Smooth muscle cell of the brain vasculature (primary cell): Measurements from ENCODE around the gene CETN1.
A peak's percentile ranks its signal among the peaks of the same experiment; 100 is the strongest.

ENCODE experiments used
- DNase-seq: peaks from one replicate; pipeline ENCODE4 v3.0.0-alpha.2; 2012; ENCODE audit warnings: low read depth, low spot score

The CETN1 gene

DNA sequence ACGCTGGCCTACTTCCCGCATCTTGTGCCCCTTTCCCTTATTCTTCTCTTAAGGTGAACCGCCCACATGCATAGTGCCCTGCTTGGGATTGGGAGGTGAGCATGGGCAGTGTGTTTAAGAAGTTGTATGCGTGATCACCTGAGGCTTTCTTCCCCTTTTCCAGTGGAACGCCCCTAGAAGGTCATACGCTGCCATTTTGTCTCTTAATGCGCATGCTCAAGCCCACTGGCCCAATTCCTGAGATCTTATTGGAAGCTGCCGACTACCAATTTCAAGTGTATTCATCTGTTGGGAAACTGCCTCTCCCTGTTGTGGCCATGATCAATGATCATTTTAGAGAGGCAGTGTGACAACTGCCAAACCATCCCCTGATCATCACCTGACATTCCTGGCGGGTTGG is 3.3 kb upstream of the CETN1 start:
- no peak for DNase-seq

DNA sequence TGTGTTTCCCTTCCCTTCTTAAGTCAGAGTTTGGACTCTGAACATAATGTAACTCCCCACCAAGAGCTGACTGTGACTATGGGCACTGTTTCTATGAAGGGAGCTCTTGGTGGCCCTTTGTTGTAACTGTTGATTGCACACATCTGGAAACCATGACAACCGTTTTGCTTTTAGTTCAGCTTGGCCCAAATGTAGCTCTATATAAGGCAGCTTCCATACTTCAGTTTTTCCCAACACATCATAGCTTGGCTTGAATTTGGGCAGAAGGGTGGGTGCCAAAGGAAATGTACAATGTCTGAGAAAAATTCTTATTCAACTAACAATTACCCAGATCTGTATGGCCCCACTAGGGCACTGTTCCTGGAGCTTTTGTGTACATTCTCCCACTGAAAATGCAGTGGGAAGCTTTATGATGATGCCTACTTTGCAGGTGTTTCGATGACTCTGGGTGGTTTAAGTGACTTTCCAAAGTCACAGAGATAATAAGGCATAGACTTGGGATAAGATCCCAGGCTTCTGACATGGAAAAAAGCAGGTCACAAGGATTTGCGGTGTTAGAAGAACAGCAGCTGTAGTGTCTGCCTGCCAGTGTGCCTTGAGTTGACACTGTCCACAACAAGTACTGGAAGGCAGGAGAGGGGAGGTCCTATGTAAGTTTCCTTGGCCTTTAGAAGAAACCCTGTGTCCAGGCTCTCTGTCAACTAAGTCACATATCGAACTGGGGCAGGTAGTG is 2.4 kb upstream of the CETN1 start:
- no peak for DNase-seq

GRCh38 chr18:579238-579637 is 942 bp upstream of the CETN1 start:
- DNase-seq = no peak

DNA sequence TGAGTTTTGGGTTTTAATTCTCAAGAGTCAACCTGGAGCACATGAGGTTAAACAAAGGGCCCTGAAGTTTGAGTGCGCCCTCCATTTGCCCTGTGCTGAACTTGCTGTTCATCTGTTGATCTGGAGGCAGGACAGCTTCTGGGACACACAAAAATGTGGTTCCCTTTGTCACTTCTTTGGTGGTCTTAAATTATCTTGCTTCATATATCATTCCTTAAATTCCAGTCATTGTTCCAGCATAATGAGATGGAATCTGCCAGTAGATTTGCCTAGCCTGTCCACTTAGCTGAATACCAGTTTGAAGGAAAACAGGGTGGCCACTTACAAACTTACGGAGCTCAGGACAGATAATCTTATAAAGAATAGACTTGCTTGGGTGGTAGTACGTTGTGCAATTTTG is 916 bp downstream of the CETN1 start:
- DNase-seq = no peak

DNA sequence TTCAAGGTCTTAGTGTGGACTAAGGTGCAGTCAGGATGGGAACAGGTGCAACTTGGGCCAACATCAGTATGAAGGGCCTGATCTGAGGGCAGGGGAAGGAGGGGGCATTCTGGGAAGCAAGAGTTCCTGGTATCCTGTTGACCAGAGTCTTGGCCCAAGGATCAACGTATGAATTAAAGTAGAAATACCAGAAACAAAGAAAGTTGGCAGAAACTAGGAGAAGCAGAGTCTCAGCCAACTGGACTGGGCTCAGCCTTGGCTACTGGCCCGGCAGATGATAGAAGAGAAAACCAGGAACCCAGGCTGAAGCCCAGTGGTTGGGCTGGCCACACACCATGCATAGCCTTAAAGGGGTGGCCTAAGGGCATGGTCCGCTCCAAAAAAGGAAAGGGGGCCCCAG is 2.3 kb downstream of the CETN1 start:
- DNase-seq = no peak

DNA sequence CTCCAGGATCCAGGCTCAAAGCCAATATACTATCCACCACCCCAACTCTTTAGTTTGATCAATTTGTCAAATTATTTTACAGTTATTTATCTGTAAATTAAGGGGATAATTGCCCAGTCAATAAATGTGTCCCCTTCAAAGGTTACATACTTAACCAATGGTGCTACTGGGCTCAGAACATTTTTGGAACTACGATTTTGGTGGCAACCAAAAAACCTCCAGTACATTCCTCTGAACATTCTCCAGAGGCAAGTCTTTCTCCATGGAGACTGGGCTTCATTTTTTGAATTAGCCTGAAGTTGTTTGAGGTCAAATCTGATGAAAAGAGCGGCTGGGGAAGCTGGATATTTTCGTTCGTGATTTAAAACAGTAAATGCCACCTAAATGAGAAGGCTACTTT is 14.9 kb downstream of the CETN1 start:
- no peak for DNase-seq

DNA sequence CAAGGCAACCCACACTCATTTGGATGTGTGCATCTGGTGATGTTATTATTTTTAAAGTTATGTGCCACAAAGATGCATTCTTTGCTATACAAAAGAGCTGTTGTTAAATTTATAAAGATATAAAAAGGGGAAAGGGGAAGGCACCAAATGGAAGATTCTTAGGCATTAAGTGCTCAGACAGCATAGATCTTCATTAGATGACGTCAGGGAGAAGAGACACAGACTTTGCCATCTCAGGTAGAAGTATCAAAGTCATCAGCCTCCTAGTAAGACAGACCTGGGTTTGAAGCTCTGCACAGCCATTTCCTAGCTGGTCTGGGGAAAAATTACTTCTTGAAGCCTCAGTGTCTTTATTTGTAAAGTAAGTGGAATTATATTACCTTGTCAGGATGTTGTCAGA is 15.4 kb downstream of the CETN1 start:
- no peak for DNase-seq

DNA sequence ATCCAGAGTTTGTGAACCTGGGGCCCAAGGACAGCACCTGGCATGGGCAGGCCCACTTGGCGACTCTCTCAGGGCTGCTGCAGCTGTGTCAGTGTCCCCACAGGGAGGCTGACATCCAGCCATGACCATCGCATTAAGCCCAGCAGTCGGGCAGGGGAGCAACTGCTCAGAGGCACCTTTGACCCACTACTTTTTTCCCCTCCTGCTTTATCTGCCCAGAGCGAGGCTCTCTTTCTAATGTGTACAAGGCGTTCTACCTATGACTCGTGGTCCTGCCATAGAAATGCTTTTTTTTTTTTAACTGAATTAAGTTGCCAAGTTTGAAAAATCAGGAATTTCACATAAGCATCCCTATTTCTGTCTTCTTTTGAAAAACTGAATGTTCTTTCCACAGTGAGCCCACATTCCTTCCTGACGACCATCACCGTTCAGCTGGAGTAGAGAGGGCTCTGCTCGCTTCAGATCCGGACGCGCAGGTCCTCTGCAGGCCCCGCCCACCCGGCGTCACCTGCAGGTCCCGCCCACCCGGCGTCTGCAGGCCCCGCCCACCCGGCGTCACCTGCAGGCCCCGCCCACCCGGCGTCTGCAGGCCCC is 16.2 kb downstream of the CETN1 start:
- no peak for DNase-seq

DNA sequence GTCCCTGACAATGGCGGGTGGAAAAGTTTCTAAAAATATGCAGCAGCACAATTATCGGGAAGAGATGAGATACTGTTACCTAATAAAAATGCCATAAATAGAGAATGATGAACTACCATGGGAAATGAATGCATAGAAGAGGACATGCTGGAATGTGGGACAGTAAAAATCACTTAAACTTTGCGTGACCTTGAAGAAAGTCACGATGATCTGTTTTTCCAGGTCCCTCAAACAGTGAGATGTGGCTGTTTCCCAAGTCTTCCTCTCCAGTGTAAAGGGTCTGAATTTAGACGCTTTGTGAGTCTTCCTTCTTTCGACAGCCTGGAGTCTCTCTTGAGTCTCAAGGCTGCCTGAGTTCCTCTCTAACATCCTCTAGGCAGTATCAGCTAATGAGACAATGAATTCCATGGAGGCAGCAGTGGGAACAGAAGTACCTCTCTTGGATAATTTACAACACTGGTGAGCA is 18.0 kb downstream of the CETN1 start:
- no peak for DNase-seq

DNA sequence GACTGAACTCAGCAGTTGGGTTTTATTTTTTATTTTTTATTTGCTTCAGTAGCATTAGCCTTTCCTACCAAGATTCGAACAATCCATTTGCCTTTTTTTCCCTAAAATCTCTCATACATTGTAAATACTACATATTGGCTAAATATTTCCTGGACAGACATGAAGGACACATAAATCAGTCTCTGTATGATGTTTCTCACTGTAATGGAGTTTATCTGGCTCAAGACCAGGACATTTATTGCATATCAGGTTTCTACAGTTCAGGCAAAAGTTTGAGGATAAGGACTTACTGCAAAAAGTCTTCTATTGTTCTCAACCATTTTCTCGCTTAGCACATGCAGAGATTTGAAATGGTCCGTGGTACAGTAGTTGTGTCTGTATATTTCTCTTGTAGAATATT is 19.9 kb downstream of the CETN1 start:
- DNase-seq = no peak

DNA sequence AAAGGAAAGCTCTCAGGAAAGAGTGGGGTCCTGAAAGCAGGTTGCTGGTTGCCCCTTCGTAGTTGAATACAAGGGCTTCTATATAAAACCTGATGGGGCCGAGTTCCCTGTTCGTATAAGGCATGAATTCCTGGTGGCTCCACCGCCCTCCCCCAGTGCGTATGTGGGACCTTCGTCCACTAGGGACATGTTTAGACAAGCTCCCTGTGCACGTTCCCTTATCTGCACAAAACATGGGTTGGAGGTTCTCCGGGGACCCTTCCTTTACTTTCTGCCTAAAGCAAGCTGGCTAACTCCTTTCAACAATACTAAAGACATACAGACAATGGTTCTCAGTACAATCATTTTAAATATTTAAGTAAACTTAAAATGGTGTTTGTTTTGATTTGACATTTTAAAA is 24.6 kb downstream of the CETN1 start:
- no peak for DNase-seq

DNA sequence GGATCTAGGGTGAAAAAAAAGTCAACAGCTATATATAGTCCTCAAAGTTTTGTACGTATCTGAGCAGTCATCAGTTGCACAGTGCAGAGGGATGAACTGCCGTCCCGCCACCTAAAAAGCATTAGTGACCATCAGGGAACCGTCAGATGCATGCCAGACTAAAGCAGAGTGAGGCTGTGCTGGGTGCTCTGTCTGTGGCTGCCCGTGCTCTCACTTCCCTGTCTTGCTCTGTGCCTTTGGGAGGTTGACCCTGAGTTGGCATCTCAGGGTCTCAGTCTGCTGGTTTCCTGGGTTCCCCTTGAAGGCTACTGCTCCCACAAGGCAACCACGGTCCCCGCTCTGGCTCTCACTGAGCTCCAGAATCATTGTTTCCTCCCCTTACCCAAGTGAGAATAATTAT is 27.8 kb downstream of the CETN1 start:
- DNase-seq = no peak

DNA sequence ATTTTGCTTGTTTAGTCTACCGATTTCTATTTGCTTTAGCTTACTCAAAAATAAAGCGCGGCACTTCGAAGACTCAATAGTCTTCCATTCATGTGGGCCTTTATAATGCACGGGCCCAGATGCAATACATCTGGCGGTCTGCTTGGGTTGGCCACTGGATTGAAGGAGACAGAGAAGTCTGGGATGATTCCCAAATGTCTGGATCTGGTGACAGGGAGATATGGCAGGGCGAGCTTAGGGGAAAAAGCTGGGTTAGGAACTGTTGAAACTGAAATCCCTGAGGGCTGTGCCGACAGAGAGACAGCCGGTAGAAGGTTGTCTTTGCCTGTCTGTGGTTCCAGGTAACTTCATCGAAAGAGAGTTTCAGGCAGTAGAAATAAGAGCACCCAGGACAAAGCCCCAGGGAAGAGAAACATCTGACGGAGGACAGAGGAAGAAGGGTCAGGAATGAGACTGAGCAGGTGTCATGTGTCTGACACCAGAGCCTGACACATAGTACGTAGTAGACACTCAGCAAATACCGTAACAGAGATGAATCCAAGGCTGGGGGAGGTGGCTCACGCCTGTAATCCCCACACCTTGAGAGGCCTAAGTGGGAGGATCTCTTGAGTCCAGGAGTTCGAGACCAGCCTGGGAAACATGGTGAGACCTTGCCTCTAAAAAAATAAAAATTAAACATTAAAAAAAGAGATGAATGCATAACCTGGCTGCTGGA is 30.2 kb downstream of the CETN1 start:
- no peak for DNase-seq

DNA sequence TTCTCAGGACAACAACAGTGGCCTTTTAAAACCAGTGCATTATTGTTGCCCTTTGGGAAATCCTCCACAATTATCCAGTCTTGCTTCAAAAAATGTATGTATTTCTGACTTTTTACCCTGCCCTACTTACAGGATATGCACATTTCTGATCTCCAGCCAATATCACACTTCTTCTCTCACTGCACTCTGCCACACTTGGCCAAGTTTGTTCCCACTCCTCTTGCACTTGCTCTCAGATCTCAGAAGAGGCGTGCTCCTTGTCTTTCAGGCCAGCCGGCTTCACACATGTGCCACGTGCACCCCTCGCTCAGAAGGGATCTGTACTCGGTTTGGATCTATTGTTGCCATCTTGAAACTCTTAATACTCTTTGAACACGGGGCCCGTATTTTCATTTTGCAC is 32.0 kb downstream of the CETN1 start:
- DNase-seq = no peak

DNA sequence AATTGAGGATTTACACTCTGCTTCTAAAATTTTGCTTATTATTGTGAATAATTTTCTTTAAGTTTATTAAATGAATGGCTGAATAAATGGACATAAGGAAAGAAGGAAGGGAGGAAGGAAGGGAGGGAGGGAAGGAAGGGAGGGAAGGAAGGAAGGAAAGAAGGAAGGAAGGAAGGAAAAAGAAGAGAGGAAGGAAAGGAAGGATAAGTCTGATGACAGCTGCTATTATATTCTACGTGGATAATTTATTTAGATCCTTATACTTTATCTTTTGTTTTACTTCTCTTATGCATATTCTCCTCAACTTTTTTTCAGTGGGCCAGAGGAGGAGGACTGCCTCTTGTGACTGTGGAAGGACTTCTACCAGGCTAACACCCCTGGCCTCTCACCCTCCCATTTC is 34.0 kb downstream of the CETN1 start:
- DNase-seq = no peak

GRCh38 chr18:615092-615521 is 34.9 kb downstream of the CETN1 start:
- no peak for DNase-seq

- DNase-seq = no peak
Measured at GRCh38 chr18:615773-616172, 35.6 kb downstream of the CETN1 start.

DNA sequence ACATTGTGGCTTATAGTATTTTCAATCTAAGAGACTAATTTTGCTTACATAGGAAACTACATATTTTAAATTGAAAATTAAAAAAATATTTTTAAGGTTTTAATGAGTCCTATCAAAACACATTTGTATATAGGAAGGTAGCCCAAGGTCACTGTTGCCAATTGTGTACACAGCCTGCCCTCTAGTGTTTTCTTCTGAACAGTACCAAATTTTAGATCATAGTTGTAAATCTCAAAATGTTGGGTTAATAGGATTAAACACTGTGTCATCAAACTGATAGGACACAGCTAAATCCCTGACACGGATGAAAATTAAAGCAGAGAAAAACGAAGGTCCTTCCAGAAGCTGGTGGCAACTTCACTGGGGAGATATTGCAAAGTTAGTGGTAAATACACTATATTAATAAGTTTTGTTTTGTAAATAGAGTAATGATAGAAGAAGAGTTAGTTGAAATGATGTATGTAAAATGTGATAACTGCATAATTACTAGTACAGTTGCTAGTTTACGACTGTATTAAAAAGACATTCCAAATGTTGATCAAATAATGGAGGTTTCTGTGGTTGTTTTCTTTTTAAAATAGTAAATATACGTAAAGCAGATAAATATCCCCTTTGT is 36.3 kb downstream of the CETN1 start:
- DNase-seq = peak; percentile 36

- no peak for DNase-seq
Measured at GRCh38 chr18:617970-618504, 37.9 kb downstream of the CETN1 start.

GRCh38 chr18:618618-619017 is 38.4 kb downstream of the CETN1 start:
- DNase-seq = no peak

GRCh38 chr18:621291-622043 is 41.3 kb downstream of the CETN1 start:
- DNase-seq = no peak
